SK-N-SH treated with all-trans-retinoic acid at 6 μM for 48 hours (cell line): Measurements from ENCODE around the gene UBXN4.

Experiments
- ATAC-seq: fragments of 200-7000 bp; cut with Tn5 transposase; 3 replicates; pipeline ENCODE4 v1.9.1; 2020; ENCODE audit warnings: mild to moderate bottlenecking, moderate library complexity
- ARNTL ChIP-seq: fragments of 450-650 bp; formaldehyde crosslinking; IDR thresholded peaks from 2 replicates; pipeline ENCODE4 v1.5.0; 2020; ENCODE audit warnings: low read depth, mild to moderate bottlenecking, moderate library complexity, borderline replicate concordance
- BACH2 ChIP-seq: fragments of 250-450 bp; sonication (Bioruptor Pico); IDR thresholded peaks from 2 replicates; pipeline ENCODE4 v1.9.0; 2021; ENCODE audit warnings: mild to moderate bottlenecking, borderline replicate concordance
- GLIS3 ChIP-seq: fragments of 250-450 bp; sonication (Bioruptor Pico); IDR thresholded peaks from 2 replicates; pipeline ENCODE4 v1.5.0; 2020; ENCODE audit warnings: mild to moderate bottlenecking, moderate library complexity
- ISL1 ChIP-seq: fragments of 250-450 bp; sonication (Bioruptor Pico); IDR thresholded peaks from 2 replicates; pipeline ENCODE4 v2.1.2; 2022; ENCODE audit warnings: mild to moderate bottlenecking, moderate library complexity
- OSR1 ChIP-seq: fragments of 250-450 bp; sonication (Bioruptor Pico); IDR thresholded peaks from 2 replicates; pipeline ENCODE4 v1.8.0; 2022; ENCODE audit warnings: moderate library complexity, mild to moderate bottlenecking, inconsistent platforms
- RARB ChIP-seq: fragments of 250-450 bp; sonication (Bioruptor Pico); IDR thresholded peaks from 2 replicates; pipeline ENCODE4 v1.8.0; 2021; ENCODE audit warnings: mild to moderate bottlenecking, moderate library complexity
- TCF4 ChIP-seq: fragments of 250-450 bp; sonication (Bioruptor Pico); IDR thresholded peaks from 2 replicates; pipeline ENCODE4 v1.8.0; 2021; ENCODE audit warnings: mild to moderate bottlenecking, moderate library complexity, borderline replicate concordance
- ZC3H10 ChIP-seq: fragments of 250-450 bp; sonication (Bioruptor Pico); IDR thresholded peaks from 2 replicates; pipeline ENCODE4 v1.5.1; 2021; ENCODE audit warnings: mild to moderate bottlenecking, moderate library complexity
- ZFP3 ChIP-seq: fragments of 250-450 bp; sonication (Bioruptor Pico); IDR thresholded peaks from 2 replicates; pipeline ENCODE4 v1.5.0; 2020; ENCODE audit warnings: mild to moderate bottlenecking, moderate library complexity
- ZFP30 ChIP-seq: fragments of 450-650 bp; formaldehyde crosslinking; IDR thresholded peaks from 2 replicates; pipeline ENCODE4 v1.5.0; 2022; ENCODE audit warnings: mild to moderate bottlenecking, moderate library complexity
- ZNF565 ChIP-seq: fragments of 450-650 bp; formaldehyde crosslinking; conservative IDR thresholded peaks from 2 replicates; pipeline ENCODE4 v1.5.0; 2020; ENCODE audit warnings: low read depth, mild to moderate bottlenecking, moderate library complexity
- ZNF70 ChIP-seq: fragments of 450-650 bp; formaldehyde crosslinking; IDR thresholded peaks from 2 replicates; pipeline ENCODE4 v1.5.0; 2020; ENCODE audit warnings: mild to moderate bottlenecking, moderate library complexity
- ZNF8 ChIP-seq: fragments of 450-650 bp; formaldehyde crosslinking; IDR thresholded peaks from 2 replicates; pipeline ENCODE4 v1.5.0; 2020; ENCODE audit warnings: mild to moderate bottlenecking, moderate library complexity
- TF ChIP-seq, protein P1 (sequence below): fragments of 250-450 bp; sonication (Bioruptor Pico); IDR thresholded peaks from 2 replicates; pipeline ENCODE4 v1.5.1; 2020; ENCODE audit warnings: low read depth, mild to moderate bottlenecking, moderate library complexity
- TF ChIP-seq, protein P2 (sequence below): fragments of 250-450 bp; sonication (Bioruptor Pico); IDR thresholded peaks from 2 replicates; pipeline ENCODE4 v1.8.0; 2021; ENCODE audit warnings: low read depth, mild to moderate bottlenecking, moderate library complexity, borderline replicate concordance
- TF ChIP-seq, protein P3 (sequence below): fragments of 250-450 bp; sonication (Bioruptor Pico); IDR thresholded peaks from 2 replicates; pipeline ENCODE4 v1.5.0; 2020; ENCODE audit warnings: mild to moderate bottlenecking, moderate library complexity
- TF ChIP-seq, protein P4 (sequence below): fragments of 250-450 bp; sonication (Bioruptor Pico); IDR thresholded peaks from 2 replicates; pipeline ENCODE4 v1.8.0; 2020; ENCODE audit warnings: mild to moderate bottlenecking, moderate library complexity, borderline replicate concordance

Gene UBXN4

DNA sequence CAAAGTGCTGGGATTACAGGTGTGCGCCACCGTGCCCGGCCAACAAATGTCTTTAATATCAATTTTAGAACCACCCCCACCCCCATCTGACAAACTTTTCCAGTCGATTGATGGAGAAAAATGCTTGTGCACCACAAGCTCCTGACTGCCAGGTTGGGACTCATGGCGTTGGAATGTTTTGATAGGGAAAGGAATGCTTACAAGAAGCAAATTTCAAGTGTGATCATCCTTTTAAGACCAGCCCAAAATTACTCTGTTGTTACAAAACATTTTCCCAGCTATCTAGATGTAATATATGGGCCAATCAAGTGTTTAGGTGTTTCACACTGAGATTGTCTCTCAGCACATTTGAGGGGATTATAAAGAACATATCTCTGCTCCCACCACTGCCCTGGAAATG is 45.2 kb downstream of the UBXN4 start:
- TF ChIP-seq, protein P1, sequence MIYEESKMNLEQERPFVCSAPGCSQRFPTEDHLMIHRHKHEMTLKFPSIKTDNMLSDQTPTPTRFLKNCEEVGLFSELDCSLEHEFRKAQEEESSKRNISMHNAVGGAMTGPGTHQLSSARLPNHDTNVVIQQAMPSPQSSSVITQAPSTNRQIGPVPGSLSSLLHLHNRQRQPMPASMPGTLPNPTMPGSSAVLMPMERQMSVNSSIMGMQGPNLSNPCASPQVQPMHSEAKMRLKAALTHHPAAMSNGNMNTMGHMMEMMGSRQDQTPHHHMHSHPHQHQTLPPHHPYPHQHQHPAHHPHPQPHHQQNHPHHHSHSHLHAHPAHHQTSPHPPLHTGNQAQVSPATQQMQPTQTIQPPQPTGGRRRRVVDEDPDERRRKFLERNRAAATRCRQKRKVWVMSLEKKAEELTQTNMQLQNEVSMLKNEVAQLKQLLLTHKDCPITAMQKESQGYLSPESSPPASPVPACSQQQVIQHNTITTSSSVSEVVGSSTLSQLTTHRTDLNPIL (CRISPR knock-in tag): 0 out of 2 replicates have a peak, but pooled peaks have one; percentile 27
- TF ChIP-seq ARNTL: no peak
- TF ChIP-seq ISL1 (CRISPR knock-in tag): peak; percentile 57
- TF ChIP-seq ZNF8: no peak
- no peak for TF ChIP-seq TCF4
- TF ChIP-seq, protein P2, sequence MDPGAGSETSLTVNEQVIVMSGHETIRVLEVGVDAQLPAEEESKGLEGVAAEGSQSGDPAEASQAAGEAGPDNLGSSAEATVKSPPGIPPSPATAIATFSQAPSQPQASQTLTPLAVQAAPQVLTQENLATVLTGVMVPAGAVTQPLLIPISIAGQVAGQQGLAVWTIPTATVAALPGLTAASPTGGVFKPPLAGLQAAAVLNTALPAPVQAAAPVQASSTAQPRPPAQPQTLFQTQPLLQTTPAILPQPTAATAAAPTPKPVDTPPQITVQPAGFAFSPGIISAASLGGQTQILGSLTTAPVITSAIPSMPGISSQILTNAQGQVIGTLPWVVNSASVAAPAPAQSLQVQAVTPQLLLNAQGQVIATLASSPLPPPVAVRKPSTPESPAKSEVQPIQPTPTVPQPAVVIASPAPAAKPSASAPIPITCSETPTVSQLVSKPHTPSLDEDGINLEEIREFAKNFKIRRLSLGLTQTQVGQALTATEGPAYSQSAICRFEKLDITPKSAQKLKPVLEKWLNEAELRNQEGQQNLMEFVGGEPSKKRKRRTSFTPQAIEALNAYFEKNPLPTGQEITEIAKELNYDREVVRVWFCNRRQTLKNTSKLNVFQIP (CRISPR knock-in tag): no peak
- ATAC-seq: peak; percentile 75

DNA sequence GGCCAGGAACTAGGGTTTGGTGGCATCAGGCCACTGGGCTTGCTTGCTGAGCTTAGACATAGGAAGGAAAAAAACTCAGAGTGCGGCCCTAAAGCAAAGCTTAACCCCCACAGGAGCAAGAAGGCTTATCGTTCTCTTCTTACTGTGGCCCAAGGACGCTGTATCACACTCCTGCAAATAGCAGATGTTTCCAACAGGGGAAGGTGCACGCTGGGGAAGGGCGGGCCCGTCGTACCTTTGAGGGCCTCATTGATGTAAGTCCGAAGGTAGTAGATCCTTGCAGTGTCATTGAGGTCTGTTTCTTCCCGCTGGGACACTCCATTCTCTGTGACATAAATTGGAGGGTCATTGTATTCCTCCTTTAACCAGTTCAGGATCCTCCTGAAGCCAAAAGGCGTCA is 48.8 kb downstream of the UBXN4 start:
- TF ChIP-seq ZNF565 (CRISPR knock-in tag): no peak
- TF ChIP-seq, all 23 proteins: peak for 0
- no peak for ATAC-seq

DNA sequence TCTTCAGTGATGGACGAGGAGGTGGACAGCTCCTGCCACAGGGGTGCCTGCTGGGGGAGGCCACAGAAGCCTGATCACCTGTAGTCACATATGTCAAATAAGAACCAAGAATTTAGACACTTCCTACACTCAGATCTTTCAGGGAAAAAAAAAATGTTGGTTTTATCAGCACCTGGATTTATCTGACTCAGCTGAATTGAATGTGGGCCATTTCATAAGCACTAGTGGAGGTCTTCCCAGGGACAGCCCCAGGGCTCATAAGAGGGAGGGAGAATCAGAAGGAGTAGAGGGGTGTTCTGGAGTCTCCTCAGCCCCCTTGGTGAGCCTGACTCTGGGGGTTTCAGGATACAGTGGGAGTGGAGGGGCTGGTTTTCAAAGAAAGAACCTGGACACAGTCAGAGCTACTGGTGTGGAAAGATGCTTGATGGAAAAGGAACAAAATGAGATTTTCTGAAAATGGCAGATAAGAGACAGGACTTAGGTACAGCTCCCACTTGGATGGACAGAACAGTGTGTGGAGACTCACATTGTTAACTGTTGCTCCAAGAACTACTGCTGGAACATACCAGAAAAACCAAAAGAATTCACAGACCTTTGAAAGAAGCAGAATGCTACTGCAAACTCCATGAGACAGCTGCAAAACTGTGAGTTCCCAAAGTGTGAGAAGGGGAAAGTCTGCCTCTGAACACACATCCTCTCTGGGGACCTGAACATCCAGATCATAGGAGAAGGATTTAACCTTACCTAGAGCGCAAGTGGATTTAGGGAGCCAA is 49.9 kb downstream of the UBXN4 start:
- no peak for ATAC-seq

More for the DNA sequence above, 49.9 kb downstream of the UBXN4 start:
- TF ChIP-seq BACH2 (CRISPR knock-in tag) (no peak), RARB (no peak), ISL1 (CRISPR knock-in tag) (no peak), ZNF8 (no peak), ZFP3 (CRISPR knock-in tag) (no peak), ZNF70 (CRISPR knock-in tag) (no peak), TCF4 (no peak), ZC3H10 (CRISPR knock-in tag) (no peak), ZFP30 (CRISPR knock-in tag) (no peak), OSR1 (CRISPR knock-in tag) (no peak), GLIS3 (CRISPR knock-in tag) (no peak)
- TF ChIP-seq, protein P3, sequence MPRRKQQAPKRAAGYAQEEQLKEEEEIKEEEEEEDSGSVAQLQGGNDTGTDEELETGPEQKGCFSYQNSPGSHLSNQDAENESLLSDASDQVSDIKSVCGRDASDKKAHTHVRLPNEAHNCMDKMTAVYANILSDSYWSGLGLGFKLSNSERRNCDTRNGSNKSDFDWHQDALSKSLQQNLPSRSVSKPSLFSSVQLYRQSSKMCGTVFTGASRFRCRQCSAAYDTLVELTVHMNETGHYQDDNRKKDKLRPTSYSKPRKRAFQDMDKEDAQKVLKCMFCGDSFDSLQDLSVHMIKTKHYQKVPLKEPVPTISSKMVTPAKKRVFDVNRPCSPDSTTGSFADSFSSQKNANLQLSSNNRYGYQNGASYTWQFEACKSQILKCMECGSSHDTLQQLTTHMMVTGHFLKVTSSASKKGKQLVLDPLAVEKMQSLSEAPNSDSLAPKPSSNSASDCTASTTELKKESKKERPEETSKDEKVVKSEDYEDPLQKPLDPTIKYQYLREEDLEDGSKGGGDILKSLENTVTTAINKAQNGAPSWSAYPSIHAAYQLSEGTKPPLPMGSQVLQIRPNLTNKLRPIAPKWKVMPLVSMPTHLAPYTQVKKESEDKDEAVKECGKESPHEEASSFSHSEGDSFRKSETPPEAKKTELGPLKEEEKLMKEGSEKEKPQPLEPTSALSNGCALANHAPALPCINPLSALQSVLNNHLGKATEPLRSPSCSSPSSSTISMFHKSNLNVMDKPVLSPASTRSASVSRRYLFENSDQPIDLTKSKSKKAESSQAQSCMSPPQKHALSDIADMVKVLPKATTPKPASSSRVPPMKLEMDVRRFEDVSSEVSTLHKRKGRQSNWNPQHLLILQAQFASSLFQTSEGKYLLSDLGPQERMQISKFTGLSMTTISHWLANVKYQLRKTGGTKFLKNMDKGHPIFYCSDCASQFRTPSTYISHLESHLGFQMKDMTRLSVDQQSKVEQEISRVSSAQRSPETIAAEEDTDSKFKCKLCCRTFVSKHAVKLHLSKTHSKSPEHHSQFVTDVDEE (CRISPR knock-in tag): no peak
- TF ChIP-seq, protein P1 (CRISPR knock-in tag): no peak
- TF ChIP-seq, protein P4, sequence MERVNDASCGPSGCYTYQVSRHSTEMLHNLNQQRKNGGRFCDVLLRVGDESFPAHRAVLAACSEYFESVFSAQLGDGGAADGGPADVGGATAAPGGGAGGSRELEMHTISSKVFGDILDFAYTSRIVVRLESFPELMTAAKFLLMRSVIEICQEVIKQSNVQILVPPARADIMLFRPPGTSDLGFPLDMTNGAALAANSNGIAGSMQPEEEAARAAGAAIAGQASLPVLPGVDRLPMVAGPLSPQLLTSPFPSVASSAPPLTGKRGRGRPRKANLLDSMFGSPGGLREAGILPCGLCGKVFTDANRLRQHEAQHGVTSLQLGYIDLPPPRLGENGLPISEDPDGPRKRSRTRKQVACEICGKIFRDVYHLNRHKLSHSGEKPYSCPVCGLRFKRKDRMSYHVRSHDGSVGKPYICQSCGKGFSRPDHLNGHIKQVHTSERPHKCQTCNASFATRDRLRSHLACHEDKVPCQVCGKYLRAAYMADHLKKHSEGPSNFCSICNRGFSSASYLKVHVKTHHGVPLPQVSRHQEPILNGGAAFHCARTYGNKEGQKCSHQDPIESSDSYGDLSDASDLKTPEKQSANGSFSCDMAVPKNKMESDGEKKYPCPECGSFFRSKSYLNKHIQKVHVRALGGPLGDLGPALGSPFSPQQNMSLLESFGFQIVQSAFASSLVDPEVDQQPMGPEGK (CRISPR knock-in tag): no peak
- TF ChIP-seq, protein P2 (CRISPR knock-in tag): no peak
